ENCODE data around the gene B3GLCT. TPM values are rescaled to one million over a fixed set of nuclear protein-coding genes. Genes with fewer than 3 reads are reported as not detected.

B3GLCT gene
- total and polyA plus RNA-seq, 10 of the 15 experiments (the other 5 are each of a cell fraction or from before 2014, with no cell fraction given), result 0.07 to 0.89 (median 0.25) TPM

DNA sequence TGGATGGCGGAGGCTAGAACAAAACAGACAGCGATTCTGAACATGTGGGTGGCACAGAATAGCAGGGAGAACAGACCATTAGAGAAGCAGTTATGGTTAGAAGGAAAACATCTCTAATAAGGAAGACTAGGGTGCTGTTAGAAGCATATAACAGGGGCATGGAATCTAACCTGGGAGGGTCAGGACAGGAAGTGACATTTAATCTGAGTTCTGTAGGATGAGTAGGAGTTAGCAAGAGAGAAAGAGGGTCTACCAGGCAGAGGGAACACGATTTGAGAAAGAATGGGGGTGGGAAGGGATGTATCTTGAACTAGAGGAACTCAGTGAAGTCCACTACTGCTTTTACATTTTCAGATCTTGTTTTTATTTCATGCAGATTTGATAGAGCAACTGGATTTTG, 48.6 kb downstream of the B3GLCT start (continued):
- TF ChIP-seq, protein P1, sequence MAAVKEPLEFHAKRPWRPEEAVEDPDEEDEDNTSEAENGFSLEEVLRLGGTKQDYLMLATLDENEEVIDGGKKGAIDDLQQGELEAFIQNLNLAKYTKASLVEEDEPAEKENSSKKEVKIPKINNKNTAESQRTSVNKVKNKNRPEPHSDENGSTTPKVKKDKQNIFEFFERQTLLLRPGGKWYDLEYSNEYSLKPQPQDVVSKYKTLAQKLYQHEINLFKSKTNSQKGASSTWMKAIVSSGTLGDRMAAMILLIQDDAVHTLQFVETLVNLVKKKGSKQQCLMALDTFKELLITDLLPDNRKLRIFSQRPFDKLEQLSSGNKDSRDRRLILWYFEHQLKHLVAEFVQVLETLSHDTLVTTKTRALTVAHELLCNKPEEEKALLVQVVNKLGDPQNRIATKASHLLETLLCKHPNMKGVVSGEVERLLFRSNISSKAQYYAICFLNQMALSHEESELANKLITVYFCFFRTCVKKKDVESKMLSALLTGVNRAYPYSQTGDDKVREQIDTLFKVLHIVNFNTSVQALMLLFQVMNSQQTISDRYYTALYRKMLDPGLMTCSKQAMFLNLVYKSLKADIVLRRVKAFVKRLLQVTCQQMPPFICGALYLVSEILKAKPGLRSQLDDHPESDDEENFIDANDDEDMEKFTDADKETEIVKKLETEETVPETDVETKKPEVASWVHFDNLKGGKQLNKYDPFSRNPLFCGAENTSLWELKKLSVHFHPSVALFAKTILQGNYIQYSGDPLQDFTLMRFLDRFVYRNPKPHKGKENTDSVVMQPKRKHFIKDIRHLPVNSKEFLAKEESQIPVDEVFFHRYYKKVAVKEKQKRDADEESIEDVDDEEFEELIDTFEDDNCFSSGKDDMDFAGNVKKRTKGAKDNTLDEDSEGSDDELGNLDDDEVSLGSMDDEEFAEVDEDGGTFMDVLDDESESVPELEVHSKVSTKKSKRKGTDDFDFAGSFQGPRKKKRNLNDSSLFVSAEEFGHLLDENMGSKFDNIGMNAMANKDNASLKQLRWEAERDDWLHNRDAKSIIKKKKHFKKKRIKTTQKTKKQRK (IDR thresholded peaks at IDR 0.05; ENCODE audit: low read depth, low read length), result no peak
- TF ChIP-seq SRF (IDR thresholded peaks at IDR 0.05; ENCODE audit: low read depth in 2 of 2, low read length in 2 of 2) (no peak), MYC (IDR thresholded peaks at IDR 0.05; ENCODE audit: insufficient read depth, insufficient read length, insufficient replicate concordance, low read length, severe bottlenecking) (no peak)

DNA sequence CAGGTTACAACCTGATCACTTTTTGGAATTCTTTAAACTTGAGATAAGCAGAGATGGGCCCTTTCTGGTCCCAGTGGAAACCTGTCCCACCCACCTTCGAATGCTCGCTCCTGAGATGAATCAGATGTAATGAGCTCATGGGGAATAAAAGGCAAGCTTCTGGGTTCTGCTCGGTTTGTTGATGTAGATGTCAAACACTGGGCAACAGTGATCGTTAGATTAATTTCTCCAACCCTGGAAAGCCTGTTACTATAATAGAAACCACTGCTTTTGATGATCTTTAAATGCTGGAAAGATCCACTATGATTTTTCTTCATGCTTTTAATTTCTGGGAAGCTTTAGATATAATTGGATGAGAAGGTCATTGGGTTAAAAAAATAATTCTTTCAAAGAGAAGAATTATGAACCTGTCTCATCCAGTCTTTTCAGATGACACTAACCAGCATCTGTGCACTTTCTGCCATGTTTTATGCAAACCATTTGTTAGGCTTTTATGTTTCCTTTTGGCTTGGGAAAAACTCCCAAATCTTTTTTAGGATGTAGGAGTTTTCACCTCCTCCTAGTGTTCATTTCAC, 49.3 kb downstream of the B3GLCT start:
- ATAC-seq (no peak), DNase-seq (ENCODE audit: low read depth, low spot score) (no peak), FAIRE-seq (no peak)
- no TSS peak for BruUV-seq (replicated peaks)
- Histone ChIP-seq H3K4me3 (no peak overlapping the region), H2AFZ (ENCODE audit: control insufficient read depth, low read depth, low read length) (no peak overlapping the region), H4K20me1 (ENCODE audit: control insufficient read depth, insufficient read depth) (no peaks in the 10 kb centered on the region), H3K4me1 (ENCODE audit: control insufficient read depth, insufficient read depth, low read length) (no peaks in the 10 kb centered on the region), H3K79me2 (ENCODE audit: control insufficient read depth, insufficient read depth, low read length) (no peaks in the 10 kb centered on the region), H3K27me3 (replicated peaks in 1 of 2; ENCODE audit: control insufficient read depth in 2 of 2, insufficient read depth in 2 of 2, low read length in 1 of 2) (no peaks in the 10 kb centered on the region), H3K9ac (ENCODE audit: control insufficient read depth, insufficient read depth, low read length) (no peak overlapping the region), H3K4me2 (ENCODE audit: control insufficient read depth, insufficient read depth) (no peak overlapping the region), H3K27ac (ENCODE audit: control insufficient read depth, insufficient read depth) (no peak overlapping the region), H3K36me3 (ENCODE audit: control insufficient read depth in 2 of 2, insufficient read depth in 2 of 2, low read length in 1 of 2) (no peaks in the 10 kb centered on the region), H3K9me3 (replicated peaks; ENCODE audit: control insufficient read depth, insufficient read depth, low read length) (no peaks in the 10 kb centered on the region)
- CTCF ChIA-PET, result interaction anchor here (1.0 kb wide), 1 partner anchor 13 kb away, joined by 3 read pairs; no protein-coding TSS in a partner anchor
- intact Hi-C loops (cut with micrococcal nuclease; ENCODE audit: unreplicated experiment) (no loop called here), in situ Hi-C loops (cut with MboI) (no loop called here)
- WGBS (ENCODE audit: insufficient coverage, insufficient replicate concordance, low lambda C conversion rate, missing lambda C conversion rate), result 16% methylated on average over 4 of the region's 4 CpGs
- RAD21 ChIA-PET (ENCODE audit: unreplicated experiment), result no interaction called here
- SMC1A ChIA-PET (ENCODE audit: uncharacterized antibody, unreplicated experiment), result no interaction called here
- POLR2A ChIA-PET, result no interaction called here
- no peak for TF ChIP-seq SPI1 (IDR thresholded peaks at IDR 0.05; ENCODE audit: borderline replicate concordance, insufficient read depth, low read depth, low read length)
- no peak for TF ChIP-seq SMARCA5 (IDR thresholded peaks at IDR 0.05)
- TF ChIP-seq TCF3 (IDR thresholded peaks at IDR 0.05; ENCODE audit: borderline replicate concordance, insufficient read depth, low read depth, low read length), result no peak
- TF ChIP-seq, protein P2, sequence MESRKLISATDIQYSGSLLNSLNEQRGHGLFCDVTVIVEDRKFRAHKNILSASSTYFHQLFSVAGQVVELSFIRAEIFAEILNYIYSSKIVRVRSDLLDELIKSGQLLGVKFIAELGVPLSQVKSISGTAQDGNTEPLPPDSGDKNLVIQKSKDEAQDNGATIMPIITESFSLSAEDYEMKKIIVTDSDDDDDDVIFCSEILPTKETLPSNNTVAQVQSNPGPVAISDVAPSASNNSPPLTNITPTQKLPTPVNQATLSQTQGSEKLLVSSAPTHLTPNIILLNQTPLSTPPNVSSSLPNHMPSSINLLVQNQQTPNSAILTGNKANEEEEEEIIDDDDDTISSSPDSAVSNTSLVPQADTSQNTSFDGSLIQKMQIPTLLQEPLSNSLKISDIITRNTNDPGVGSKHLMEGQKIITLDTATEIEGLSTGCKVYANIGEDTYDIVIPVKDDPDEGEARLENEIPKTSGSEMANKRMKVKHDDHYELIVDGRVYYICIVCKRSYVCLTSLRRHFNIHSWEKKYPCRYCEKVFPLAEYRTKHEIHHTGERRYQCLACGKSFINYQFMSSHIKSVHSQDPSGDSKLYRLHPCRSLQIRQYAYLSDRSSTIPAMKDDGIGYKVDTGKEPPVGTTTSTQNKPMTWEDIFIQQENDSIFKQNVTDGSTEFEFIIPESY (IDR thresholded peaks at IDR 0.05), result no peak
- TF ChIP-seq JUND (IDR thresholded peaks at IDR 0.05; ENCODE audit: low read depth, low read length), result no peak
- no peak for TF ChIP-seq NFXL1 (IDR thresholded peaks at IDR 0.05; ENCODE audit: borderline replicate concordance)
- TF ChIP-seq, protein P3, sequence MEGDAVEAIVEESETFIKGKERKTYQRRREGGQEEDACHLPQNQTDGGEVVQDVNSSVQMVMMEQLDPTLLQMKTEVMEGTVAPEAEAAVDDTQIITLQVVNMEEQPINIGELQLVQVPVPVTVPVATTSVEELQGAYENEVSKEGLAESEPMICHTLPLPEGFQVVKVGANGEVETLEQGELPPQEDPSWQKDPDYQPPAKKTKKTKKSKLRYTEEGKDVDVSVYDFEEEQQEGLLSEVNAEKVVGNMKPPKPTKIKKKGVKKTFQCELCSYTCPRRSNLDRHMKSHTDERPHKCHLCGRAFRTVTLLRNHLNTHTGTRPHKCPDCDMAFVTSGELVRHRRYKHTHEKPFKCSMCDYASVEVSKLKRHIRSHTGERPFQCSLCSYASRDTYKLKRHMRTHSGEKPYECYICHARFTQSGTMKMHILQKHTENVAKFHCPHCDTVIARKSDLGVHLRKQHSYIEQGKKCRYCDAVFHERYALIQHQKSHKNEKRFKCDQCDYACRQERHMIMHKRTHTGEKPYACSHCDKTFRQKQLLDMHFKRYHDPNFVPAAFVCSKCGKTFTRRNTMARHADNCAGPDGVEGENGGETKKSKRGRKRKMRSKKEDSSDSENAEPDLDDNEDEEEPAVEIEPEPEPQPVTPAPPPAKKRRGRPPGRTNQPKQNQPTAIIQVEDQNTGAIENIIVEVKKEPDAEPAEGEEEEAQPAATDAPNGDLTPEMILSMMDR (IDR thresholded peaks at IDR 0.05 in 2 of 3, conservative IDR thresholded peaks at IDR 0.05 in 1 of 3; ENCODE audit: control insufficient read depth in 2 of 3, extremely low read depth in 1 of 3, insufficient read depth in 1 of 3, low read depth in 3 of 3, low read length in 3 of 3), result no peak
- TF ChIP-seq TCF7 (IDR thresholded peaks at IDR 0.05; ENCODE audit: borderline replicate concordance), result no peak
- TF ChIP-seq, protein P4, sequence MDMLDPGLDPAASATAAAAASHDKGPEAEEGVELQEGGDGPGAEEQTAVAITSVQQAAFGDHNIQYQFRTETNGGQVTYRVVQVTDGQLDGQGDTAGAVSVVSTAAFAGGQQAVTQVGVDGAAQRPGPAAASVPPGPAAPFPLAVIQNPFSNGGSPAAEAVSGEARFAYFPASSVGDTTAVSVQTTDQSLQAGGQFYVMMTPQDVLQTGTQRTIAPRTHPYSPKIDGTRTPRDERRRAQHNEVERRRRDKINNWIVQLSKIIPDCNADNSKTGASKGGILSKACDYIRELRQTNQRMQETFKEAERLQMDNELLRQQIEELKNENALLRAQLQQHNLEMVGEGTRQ (IDR thresholded peaks at IDR 0.05; ENCODE audit: borderline replicate concordance, low read depth, low read length), result no peak
- TF ChIP-seq MEF2B (IDR thresholded peaks at IDR 0.05; ENCODE audit: partially characterized antibody, poor library complexity, severe bottlenecking), result no peak
- no peak for TF ChIP-seq SREBF1 (IDR thresholded peaks at IDR 0.05; ENCODE audit: low read length)
